KOPT-K1 (cell line): ENCODE results near the gene LGMN.
"Not testable (repeated sequence)": the region's sequence is repeated elsewhere in the genome, so short reads cannot be mapped to it uniquely, and the experiment has no call there.

ENCODE experiments used
- H3K27ac ChIP-seq: fragments of 200-600 bp; sonication (generic); 2 replicates; pipeline ENCODE4 v1.5.1; 2016; ENCODE audit warnings: antibody characterized with exemption, mild to moderate bottlenecking, low read depth, low read length; ENCODE audit not compliant: poor library complexity, severe bottlenecking
- H3K36me3 ChIP-seq: fragments of 200-600 bp; sonication (generic); 2 replicates; pipeline ENCODE4 v1.5.1; 2017; ENCODE audit warnings: antibody characterized with exemption, mild to moderate bottlenecking, low read length, moderate library complexity; ENCODE audit not compliant: insufficient read depth
- H3K9me3 ChIP-seq: fragments of 200-600 bp; sonication (generic); 2 replicates; pipeline ENCODE4 v1.5.1; 2017; ENCODE audit warnings: antibody characterized with exemption, low read length, mild to moderate bottlenecking; ENCODE audit not compliant: insufficient read depth, poor library complexity, severe bottlenecking

Gene LGMN

GRCh38 chr14:92748259-92749016, at the start of gene LGMN:
TSS of gene LGMN (minus strand) at chr14:92748627. CDS start at chr14:92732786, 15,841 bp downstream.
- Histone ChIP-seq H3K36me3 (no peaks in the 10 kb centered on the region), H3K9me3 (peaks cover 33% of the 10 kb centered on the region), H3K27ac (no peak within 1 kb of the TSS)

GRCh38 chr14:92794961-92795360, 46.5 kb upstream of the LGMN start:
- H3K9me3 ChIP-seq, result peaks cover 7% of the 10 kb centered on the region
- peaks cover 26% of the 10 kb centered on the region for H3K36me3 ChIP-seq
- H3K27ac ChIP-seq, result peak overlapping the region; percentile 83

- Histone ChIP-seq H3K9me3 (peaks cover 12% of the 10 kb centered on the region), H3K36me3 (peaks cover 22% of the 10 kb centered on the region), H3K27ac (peak overlapping the region; percentile 83)
Observed at GRCh38 chr14:92794547-92794941, 46.1 kb upstream of the LGMN start.

GRCh38 chr14:92793709-92794546, 45.5 kb upstream of the LGMN start, which contains the start of gene GOLGA5:
TSS of gene GOLGA5 (plus strand) at chr14:92794305. CDS start at chr14:92797438, 3,133 bp downstream.
- peaks cover 18% of the 10 kb centered on the region for H3K9me3 ChIP-seq
- peak within 1 kb of the TSS; percentile 83 for H3K27ac ChIP-seq
- peaks cover 19% of the 10 kb centered on the region for H3K36me3 ChIP-seq

- no peak overlapping the region for H3K27ac ChIP-seq
- H3K9me3 ChIP-seq, result peaks cover 22% of the 10 kb centered on the region
- peaks cover 8% of the 10 kb centered on the region for H3K36me3 ChIP-seq
Observed at GRCh38 chr14:92792885-92793284, 44.5 kb upstream of the LGMN start.

- Histone ChIP-seq H3K36me3 (no peaks in the 10 kb centered on the region), H3K9me3 (peaks cover 22% of the 10 kb centered on the region), H3K27ac (no peak overlapping the region)
Observed at GRCh38 chr14:92789457-92790089, 41.1 kb upstream of the LGMN start.

GRCh38 chr14:92787554-92787953, 39.1 kb upstream of the LGMN start:
- H3K36me3 ChIP-seq, result no peaks in the 10 kb centered on the region
- no peak overlapping the region for H3K27ac ChIP-seq
- H3K9me3 ChIP-seq, result peaks cover 22% of the 10 kb centered on the region

GRCh38 chr14:92786427-92786756, 38.0 kb upstream of the LGMN start:
- H3K27ac ChIP-seq, result no peak overlapping the region
- H3K36me3 ChIP-seq, result no peaks in the 10 kb centered on the region
- H3K9me3 ChIP-seq, result peaks cover 22% of the 10 kb centered on the region

- Histone ChIP-seq H3K27ac (no peak overlapping the region), H3K36me3 (no peaks in the 10 kb centered on the region), H3K9me3 (peaks cover 22% of the 10 kb centered on the region)
Observed at GRCh38 chr14:92785667-92786426, 37.4 kb upstream of the LGMN start.

- H3K27ac ChIP-seq, result peak overlapping the region; percentile 26
- H3K9me3 ChIP-seq, result peaks cover 4% of the 10 kb centered on the region
- H3K36me3 ChIP-seq, result no peaks in the 10 kb centered on the region
Observed at GRCh38 chr14:92783813-92784431, 35.5 kb upstream of the LGMN start.

- no peak overlapping the region for H3K27ac ChIP-seq
- H3K36me3 ChIP-seq, result no peaks in the 10 kb centered on the region
- H3K9me3 ChIP-seq, result no peaks in the 10 kb centered on the region
Observed at GRCh38 chr14:92781350-92781749, 32.9 kb upstream of the LGMN start.

- H3K9me3 ChIP-seq, result no peaks in the 10 kb centered on the region
- no peak overlapping the region for H3K27ac ChIP-seq
- H3K36me3 ChIP-seq, result no peaks in the 10 kb centered on the region
Observed at GRCh38 chr14:92780444-92781232, 32.2 kb upstream of the LGMN start.

- H3K36me3 ChIP-seq, H3K9me3 ChIP-seq, H3K27ac ChIP-seq: not testable (repeated sequence)
Observed at GRCh38 chr14:92778868-92779565, 30.6 kb upstream of the LGMN start.
